Loucy (cell line): ENCODE data around the gene FAM210A.

Source experiments
- CTCF ChIP-seq: fragments of 200-600 bp; sonication (generic); conservative IDR thresholded peaks from 2 replicates; pipeline ENCODE4 v1.5.1; 2014; ENCODE audit warnings: mild to moderate bottlenecking, antibody characterized with exemption, low read length
- EZH2phosphoT487 ChIP-seq: fragments of 200-600 bp; IDR thresholded peaks from 2 replicates; pipeline ENCODE4 v1.6.1; 2018; ENCODE audit warnings: antibody characterized with exemption, mild to moderate bottlenecking, moderate library complexity, borderline replicate concordance

DNA sequence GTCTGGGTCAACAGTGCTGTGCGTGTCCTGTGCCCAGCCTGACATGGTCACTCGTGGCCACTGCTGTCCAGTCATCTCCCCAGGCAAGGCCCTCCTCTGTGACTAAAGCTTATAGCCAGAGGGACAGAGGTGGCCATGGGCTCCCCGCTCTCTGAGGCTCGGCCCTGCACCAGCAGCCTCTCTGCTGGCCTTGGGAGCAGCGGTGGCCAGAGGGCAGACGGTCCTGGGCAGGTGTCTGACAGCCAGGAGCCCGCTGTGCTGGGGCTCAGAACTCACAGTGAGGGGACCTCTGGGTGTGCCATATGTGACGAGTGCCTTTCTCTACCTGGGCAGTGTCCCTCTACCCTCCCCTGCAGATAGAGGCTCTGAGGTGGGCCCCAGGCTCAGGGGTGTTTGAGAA, 98.7 kb downstream of the FAM210A start:
- no peak for TF ChIP-seq CTCF
- TF ChIP-seq EZH2phosphoT487, result no peak
